HG02938 (cell line): ENCODE data around the gene PIK3AP1.

Source experiments
- ATAC-seq: cut with Tn5 transposase; IDR thresholded peaks from one replicate; pipeline ENCODE4 v1.9.1; 2021; ENCODE audit warnings: mild to moderate bottlenecking, moderate library complexity; ENCODE audit not compliant: unreplicated experiment

Gene PIK3AP1

GRCh38 chr10:96648297-96648696 lies 72.0 kb downstream of the PIK3AP1 start:
- ATAC-seq, result no peak

DNA sequence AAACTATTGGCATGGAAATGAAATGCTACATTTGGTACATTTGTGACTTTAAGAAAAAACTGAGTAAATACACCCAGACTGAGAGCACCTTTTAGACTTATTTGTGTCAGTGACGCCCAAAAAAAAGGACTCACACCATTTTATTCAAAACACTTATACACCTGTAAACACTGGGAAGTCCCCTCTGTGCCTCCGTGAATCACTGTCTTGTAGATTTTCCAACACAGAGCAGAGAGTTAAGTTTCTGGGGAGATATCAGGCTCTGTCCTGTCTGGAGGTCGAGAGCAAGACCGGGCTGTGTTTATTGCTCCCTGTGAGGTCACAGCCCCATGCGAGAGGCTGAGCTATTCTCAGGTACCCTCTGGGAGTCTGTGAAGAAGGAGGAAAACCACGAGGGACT lies 72.8 kb downstream of the PIK3AP1 start:
- no peak for ATAC-seq

DNA sequence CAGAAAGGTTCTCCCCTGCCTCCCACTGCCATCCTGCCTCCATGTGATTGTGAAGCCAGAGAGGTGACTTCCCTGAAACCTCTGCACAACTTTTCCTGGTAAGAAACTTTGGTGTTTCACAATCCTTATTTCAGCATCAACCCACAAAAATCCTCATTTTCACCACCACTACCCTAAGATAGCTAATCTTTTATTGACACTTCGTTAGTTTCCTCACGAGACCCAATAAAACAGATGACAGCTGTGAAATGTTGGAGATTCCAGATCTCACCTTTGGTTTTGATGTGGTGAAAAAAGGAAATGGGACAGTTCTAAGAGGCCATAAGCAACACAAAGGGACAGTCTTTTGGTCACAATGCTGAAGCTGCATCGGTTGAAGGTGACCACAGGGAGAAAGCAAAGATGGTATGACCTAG lies 73.6 kb downstream of the PIK3AP1 start:
- no peak for ATAC-seq

- no peak for ATAC-seq
Measured at GRCh38 chr10:96646301-96646700, 74.0 kb downstream of the PIK3AP1 start.

- ATAC-seq, result peak; percentile 30
Measured at GRCh38 chr10:96645191-96645721, 75.1 kb downstream of the PIK3AP1 start.

DNA sequence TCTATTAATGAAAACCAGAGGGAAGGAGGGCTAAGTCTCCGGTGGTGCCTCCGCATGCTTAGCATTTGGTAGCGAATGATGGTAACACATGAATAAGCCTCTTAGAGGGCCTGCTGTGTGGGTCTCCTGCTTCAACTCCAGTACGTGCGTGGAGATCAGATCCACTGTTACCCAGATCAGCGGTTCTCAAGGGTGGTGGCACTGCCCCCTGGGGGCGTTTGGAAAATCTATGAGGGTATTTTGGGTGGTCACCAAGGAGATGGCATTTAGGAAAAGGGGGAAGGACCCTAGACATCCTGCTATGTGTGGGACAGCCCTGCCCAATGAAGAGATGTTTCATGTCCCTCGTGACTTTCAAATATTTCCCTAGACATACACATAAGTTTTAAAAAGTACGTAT lies 76.4 kb downstream of the PIK3AP1 start:
- no peak for ATAC-seq

DNA sequence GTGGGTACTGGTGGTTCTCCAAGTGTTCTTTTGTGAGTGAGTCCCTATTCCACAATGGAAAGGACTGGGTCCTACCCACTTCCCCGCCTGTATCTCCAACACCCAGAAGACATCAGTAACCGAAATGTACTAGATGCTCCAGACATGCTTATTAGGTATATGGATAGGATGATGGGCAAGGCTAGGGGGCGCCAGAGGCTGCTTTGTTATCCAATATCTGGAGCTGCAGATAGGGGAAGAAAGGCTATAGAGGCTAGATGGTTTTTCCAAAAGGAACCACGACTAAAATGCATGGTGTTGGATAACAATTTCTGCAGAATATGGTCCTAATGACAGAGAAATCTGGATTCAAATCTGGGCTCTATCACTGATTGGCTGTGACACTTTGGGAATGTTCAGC lies 77.3 kb downstream of the PIK3AP1 start:
- ATAC-seq, result no peak

- ATAC-seq, result no peak
Measured at GRCh38 chr10:96642530-96642929, 77.8 kb downstream of the PIK3AP1 start.

GRCh38 chr10:96641396-96642295 lies 78.7 kb downstream of the PIK3AP1 start:
- no peak for ATAC-seq

DNA sequence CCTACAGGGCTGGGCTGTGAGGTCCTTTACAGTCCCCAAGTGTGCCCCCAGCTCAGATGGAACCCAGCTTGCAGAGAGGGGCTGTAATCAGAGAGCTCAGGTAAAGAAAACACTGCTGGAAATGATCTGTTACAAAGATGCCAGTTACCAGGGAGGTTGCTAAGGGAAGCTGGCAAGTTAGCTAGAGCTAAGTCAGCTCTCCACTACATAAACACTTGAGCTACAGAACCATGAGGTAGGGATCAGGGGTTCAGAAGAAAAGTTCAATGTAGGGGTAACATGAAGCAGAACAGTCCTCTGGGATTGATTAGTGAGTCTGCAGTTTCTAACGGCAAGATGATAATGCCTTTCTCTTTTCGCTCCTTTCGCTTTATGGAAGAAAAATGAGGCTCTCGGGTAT lies 80.4 kb downstream of the PIK3AP1 start:
- no peak for ATAC-seq

GRCh38 chr10:96638696-96639095 lies 81.6 kb downstream of the PIK3AP1 start:
- no peak for ATAC-seq

DNA sequence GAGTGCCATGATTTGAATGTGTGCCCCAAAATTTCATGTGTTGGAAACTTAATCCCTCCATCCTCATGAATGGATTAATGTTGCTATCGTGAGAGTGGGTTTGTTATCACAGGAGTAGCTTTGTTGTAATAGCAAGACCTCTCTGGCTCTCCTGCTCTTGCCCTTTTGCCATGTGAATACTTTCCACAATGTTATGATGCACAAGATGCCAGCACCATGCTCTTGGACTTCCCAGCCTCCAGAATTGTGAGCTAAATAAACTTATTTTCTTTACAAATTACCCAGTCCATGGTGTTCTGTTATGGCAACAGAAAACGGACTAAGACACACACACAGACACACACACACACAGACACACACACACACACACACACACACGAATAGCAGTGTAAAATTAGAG lies 82.2 kb downstream of the PIK3AP1 start:
- no peak for ATAC-seq

DNA sequence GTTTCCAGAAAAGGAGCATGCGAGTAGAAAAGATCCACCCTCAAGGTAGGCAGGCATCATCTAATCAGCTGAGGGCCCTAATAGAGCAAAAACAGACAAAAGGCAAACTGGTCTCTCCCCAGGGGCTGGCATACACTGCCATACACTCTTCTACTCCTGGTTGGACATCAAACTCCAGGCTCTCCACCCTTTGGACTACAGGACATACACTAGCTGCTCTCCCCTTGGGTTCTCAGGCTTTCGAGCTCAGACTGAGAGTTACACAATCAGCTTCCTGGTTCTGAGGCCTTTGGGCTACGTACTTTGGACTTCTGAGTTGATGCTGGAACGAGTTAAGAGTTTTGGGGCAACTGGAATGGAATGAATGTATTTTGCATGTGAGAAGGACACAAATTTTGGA lies 82.6 kb downstream of the PIK3AP1 start:
- ATAC-seq, result no peak

DNA sequence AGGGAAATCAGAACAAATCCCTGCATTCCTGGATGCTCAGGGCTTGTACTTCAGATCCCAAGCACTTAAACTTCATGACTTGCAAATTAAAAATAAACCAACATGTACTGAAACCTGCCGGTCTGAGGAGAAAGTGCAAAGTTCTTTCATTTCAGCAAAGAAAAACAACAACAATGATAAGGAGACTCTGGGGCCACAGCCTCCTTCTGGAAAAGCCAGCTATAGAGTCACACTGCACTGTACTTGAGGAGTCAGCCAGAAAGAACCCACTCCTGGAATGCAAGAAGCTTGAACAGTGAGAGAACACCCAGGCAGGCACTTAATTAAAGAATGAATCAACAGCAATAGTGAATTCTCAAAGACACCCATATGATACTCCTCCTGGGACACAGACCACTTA lies 83.8 kb downstream of the PIK3AP1 start:
- ATAC-seq, result no peak

DNA sequence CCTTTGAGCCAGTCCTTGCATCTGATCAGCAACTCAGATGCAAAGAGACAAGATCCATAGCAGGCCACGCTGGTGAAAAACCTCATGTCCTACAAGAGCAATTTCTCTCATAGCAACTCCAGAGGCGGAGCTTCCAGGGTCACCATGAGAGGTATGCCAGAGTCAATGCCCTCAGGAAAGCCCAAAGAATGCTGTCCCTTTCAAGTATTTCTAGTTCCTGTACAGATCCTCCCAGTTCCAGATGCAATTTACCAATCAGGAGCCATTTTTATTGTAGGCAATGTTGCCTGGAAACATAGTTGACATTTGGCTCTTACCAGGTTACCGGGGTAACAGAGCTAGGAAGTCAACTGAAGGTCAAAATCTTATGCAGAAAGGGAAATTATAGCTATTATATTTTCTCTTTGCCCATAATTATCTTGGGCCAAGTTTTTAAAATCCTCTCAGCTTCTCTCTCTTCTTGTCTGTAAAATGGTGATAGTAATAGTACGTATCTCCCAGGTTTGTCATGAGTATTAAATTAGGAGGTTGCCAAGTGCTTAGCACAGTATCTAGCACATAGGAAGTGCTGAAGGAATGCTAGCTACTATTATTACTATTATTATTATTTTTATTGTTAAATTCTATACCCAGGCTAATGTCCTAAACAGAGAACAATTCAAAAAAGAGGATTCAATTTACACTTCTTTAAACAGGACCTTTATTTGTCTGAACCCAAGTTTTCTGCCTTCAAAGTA lies 87.2 kb downstream of the PIK3AP1 start:
- ATAC-seq, result no peak

- no peak for ATAC-seq
Measured at GRCh38 chr10:96627292-96627691, 93.0 kb downstream of the PIK3AP1 start.

GRCh38 chr10:96626795-96627194 lies 93.5 kb downstream of the PIK3AP1 start:
- ATAC-seq, result no peak

- ATAC-seq, result no peak
Measured at GRCh38 chr10:96625173-96625572, 95.1 kb downstream of the PIK3AP1 start.

- no peak for ATAC-seq
Measured at GRCh38 chr10:96622013-96622787, 98.1 kb downstream of the PIK3AP1 start.

- no peak for ATAC-seq
Measured at GRCh38 chr10:96619796-96620773, 100.2 kb downstream of the PIK3AP1 start.
